ENCODE results near the gene GSAP.

Gene GSAP

GRCh38 chr7:77318019-77318418 is 98.1 kb downstream of the GSAP start:
- TF ChIP-seq TAF1 (IDR thresholded peaks at IDR 0.05; ENCODE audit: borderline replicate concordance, low read depth, low read length): no peak
- no peak for DNase-seq (ENCODE audit: insufficient read length)
- no peak for FAIRE-seq

DNA sequence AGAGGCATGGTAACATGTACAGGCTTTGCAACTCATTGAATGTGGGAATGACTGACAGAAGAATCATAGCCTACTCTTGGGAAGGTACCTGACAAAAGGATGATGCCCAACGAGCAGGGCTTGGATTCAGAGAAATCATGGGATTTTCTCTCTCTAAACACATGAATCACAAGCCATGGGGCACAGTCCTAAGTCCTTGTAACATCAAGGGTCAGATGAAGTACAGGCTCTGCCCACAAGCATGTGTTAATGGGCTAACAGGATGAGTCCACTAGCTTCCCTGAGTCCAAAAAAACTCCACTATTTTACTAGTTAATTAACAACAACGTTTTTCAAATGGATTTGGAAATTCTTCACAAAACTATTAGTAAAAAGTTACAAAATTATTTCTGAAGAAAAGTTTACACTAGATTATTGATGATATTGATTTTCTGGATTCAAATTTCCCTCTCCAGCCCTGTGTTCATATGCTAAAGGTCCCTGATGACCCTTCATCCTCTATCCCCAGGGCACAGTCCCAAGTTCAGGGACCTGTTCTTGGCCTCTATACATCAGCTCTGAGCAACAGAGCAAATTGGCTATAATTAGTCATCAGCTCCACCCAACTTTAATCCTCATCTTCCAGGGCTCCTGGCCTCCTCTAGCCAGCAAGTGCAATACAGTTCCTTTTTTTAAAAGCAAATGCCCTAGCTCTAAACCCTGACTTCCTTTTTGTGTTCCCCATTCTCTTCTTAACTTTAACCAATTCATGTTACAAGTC is 99.8 kb downstream of the GSAP start:
- DNase-seq (ENCODE audit: insufficient read length): no peak
- TF ChIP-seq POLR2AphosphoS5 (IDR thresholded peaks at IDR 0.05; ENCODE audit: low read depth, low read length) (no peak), POLR2A (IDR thresholded peaks at IDR 0.05; ENCODE audit: low read depth, low read length) (no peak), TAF1 (IDR thresholded peaks at IDR 0.05; ENCODE audit: borderline replicate concordance, low read depth, low read length) (no peak)
- FAIRE-seq: no peak

DNA sequence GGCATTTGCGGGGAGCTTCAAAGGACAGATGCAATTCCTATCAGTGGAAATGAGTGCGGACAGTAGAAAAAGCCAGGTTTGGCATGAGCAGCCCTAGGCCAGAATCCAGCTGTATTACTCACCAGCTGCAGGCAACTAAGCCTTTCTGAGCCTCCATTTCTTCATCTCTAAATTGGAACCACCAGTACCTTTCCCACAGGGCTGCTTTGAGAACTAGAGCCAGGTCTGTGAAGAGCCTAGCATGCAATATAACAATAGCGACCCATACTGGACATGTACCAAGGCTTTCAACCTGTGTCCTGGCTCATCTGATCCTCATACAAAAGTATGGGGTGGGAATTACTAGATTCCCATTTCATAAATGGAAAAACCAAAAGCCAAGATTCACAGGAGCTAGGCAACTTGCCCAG is 101.0 kb downstream of the GSAP start:
- FAIRE-seq (no peak), DNase-seq (ENCODE audit: insufficient read length) (no peak)
- TF ChIP-seq POLR2A (IDR thresholded peaks at IDR 0.05; ENCODE audit: low read depth, low read length) (no peak), POLR2AphosphoS5 (IDR thresholded peaks at IDR 0.05; ENCODE audit: low read depth, low read length) (no peak), TAF1 (IDR thresholded peaks at IDR 0.05; ENCODE audit: borderline replicate concordance, low read depth, low read length) (no peak)

DNA sequence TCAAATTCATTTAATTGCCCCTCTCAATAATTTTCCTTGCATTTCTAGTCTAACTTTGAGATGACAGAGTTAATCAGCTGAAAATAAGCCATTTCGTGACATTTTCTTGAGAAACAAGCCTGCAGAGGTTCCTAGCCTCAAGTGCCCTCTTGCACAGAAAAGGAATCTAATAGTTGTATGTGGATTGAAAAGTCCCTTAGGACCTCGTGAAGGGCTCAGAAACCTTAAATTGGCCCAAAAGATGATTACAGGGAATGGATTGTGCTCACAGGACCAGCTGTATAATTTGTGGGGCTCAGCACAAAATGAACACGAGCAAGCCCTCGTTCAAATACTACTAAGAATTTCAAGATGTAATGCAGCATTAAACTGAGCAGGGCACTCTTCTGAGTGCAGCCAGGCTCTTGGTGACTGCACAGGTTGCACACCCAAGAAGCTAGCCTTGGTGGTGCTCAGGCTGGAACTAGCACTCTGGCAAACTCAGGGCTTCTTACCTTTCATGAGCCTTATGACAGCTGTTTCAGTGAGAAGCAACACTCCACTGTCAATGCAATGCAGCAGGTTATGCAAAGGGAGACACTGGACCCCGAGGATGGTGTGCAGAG is 102.2 kb downstream of the GSAP start:
- no peak for TF ChIP-seq POLR2AphosphoS5 (IDR thresholded peaks at IDR 0.05; ENCODE audit: low read depth, low read length)
- no peak for TF ChIP-seq TAF1 (IDR thresholded peaks at IDR 0.05; ENCODE audit: borderline replicate concordance, low read depth, low read length)
- no peak for FAIRE-seq
- no peak for DNase-seq (ENCODE audit: insufficient read length)

DNA sequence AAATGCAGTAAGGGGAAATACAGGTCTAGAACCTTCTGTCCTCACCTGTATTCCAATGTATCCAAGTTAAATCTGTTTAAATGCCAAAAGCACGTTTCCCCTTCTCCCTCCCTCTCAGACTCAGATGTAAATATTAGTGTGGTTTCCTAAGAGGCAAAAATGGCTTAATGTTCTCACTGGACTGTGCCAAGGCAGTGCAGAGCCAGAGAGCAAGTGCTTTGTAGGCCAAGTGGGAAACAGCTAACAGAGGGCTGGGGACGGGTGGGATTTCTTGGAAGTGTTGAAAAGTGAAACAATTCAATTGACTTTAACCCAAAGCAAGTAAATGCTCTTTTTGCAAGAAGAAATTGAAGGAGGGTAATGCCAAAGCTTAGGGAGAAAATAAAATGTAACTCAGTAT is 103.1 kb downstream of the GSAP start:
- DNase-seq (ENCODE audit: insufficient read length) (no peak), FAIRE-seq (no peak)
- TF ChIP-seq TAF1 (IDR thresholded peaks at IDR 0.05; ENCODE audit: borderline replicate concordance, low read depth, low read length): no peak
- no peak for TF ChIP-seq POLR2A (IDR thresholded peaks at IDR 0.05; ENCODE audit: low read depth, low read length)
- TF ChIP-seq POLR2AphosphoS5 (IDR thresholded peaks at IDR 0.05; ENCODE audit: low read depth, low read length): no peak

DNA sequence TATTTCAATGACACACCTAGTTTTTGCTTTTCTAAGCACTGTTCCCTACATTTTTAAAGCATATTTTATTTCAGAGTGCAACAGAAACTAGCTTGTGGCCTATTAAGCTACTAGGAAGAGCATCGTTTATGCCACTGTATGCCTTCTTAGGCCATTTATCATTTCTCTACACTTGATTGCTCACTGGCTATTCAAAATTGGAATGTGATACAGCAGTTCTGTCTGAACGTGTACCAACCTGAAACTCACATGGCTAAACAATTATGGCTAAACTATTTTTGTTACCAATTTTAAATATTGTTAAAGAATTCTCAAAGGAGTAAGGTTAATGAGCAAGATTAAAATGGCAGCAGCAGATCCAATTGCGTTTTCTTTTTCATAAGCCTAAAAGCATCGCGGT is 105.2 kb downstream of the GSAP start:
- FAIRE-seq: no peak
- TF ChIP-seq TAF1 (IDR thresholded peaks at IDR 0.05; ENCODE audit: borderline replicate concordance, low read depth, low read length) (no peak), POLR2AphosphoS5 (IDR thresholded peaks at IDR 0.05; ENCODE audit: low read depth, low read length) (no peak), POLR2A (IDR thresholded peaks at IDR 0.05; ENCODE audit: low read depth, low read length) (no peak)
- no peak for DNase-seq (ENCODE audit: insufficient read length)

- no peak for DNase-seq (ENCODE audit: insufficient read length)
- TF ChIP-seq POLR2A (IDR thresholded peaks at IDR 0.05; ENCODE audit: low read depth, low read length): no peak
- TF ChIP-seq POLR2AphosphoS5 (IDR thresholded peaks at IDR 0.05; ENCODE audit: low read depth, low read length): no peak
- TF ChIP-seq TAF1 (IDR thresholded peaks at IDR 0.05; ENCODE audit: borderline replicate concordance, low read depth, low read length): no peak
- FAIRE-seq: peak; percentile 14
These were observed 106.4 kb downstream of the GSAP start for GRCh38 chr7:77309714-77310220.

- DNase-seq (ENCODE audit: insufficient read length) (no peak), FAIRE-seq (no peak)
- TF ChIP-seq TAF1 (IDR thresholded peaks at IDR 0.05; ENCODE audit: borderline replicate concordance, low read depth, low read length): no peak
- TF ChIP-seq POLR2AphosphoS5 (IDR thresholded peaks at IDR 0.05; ENCODE audit: low read depth, low read length): no peak
- TF ChIP-seq POLR2A (IDR thresholded peaks at IDR 0.05; ENCODE audit: low read depth, low read length): no peak
These were observed 107.4 kb downstream of the GSAP start for GRCh38 chr7:77308792-77309191.

DNA sequence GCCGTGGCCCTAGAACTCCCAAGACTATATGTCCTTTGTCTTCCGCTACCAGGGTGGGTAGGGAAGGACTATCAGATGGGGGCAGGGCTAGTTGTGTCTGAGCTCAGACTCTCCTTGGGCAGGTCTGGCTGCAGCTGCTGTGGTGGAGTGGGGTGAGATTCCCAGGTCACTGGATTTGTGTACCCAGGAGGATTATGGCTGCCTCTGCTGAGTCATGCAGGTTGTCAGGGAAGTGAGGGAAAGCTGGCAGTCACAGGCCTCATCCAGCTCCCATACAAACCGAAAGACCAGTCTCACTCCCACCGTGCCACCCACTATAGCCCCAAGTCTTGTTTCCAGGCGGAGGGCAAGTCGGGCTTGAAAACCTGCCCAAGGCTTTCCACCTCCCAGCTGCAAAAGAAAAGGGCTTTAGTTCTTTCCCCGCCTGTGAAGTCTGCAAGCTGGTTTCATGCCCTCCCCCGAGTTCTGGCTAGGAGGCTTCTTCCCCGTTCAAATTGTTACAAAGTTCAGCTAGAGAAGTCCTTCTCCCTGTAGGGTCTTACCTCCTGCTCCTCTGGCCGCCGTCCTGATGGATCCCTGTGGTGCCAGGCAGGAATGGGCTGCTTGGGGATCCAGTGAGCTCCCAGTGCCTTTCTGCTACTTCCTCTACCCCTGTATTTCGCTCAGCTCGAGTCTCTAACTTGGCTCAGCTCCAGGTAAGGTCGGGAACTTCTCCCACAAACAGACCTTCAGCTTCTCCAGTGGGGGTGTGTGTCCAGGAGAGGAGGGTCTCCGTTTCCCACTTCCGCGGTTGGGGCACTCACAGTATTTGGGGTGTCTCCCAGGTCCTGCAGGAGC is 109.7 kb downstream of the GSAP start:
- TF ChIP-seq POLR2AphosphoS5 (IDR thresholded peaks at IDR 0.05; ENCODE audit: low read depth, low read length) (no peak), TAF1 (IDR thresholded peaks at IDR 0.05; ENCODE audit: borderline replicate concordance, low read depth, low read length) (no peak), POLR2A (IDR thresholded peaks at IDR 0.05; ENCODE audit: low read depth, low read length) (no peak)
- DNase-seq (ENCODE audit: insufficient read length) (no peak), FAIRE-seq (no peak)

GRCh38 chr7:77295549-77295948 is 120.6 kb downstream of the GSAP start:
- DNase-seq (ENCODE audit: insufficient read length) (no peak), FAIRE-seq (no peak)
- TF ChIP-seq POLR2AphosphoS5 (IDR thresholded peaks at IDR 0.05; ENCODE audit: low read depth, low read length): no peak
- TF ChIP-seq POLR2A (IDR thresholded peaks at IDR 0.05; ENCODE audit: low read depth, low read length): no peak
- TF ChIP-seq TAF1 (IDR thresholded peaks at IDR 0.05; ENCODE audit: borderline replicate concordance, low read depth, low read length): no peak

GRCh38 chr7:77293046-77293445 is 123.1 kb downstream of the GSAP start:
- TF ChIP-seq POLR2AphosphoS5 (IDR thresholded peaks at IDR 0.05; ENCODE audit: low read depth, low read length): no peak
- no peak for TF ChIP-seq POLR2A (IDR thresholded peaks at IDR 0.05; ENCODE audit: low read depth, low read length)
- no peak for TF ChIP-seq TAF1 (IDR thresholded peaks at IDR 0.05; ENCODE audit: borderline replicate concordance, low read depth, low read length)
- FAIRE-seq: no peak
- DNase-seq (ENCODE audit: insufficient read length): no peak
